Anterior cingulate cortex (tissue), 58 donors: Measurements from ENCODE around the gene RALGDS.
A peak's percentile ranks its signal among the peaks of the same experiment; 100 is the strongest.

Experiments used
- DNase-seq, 58 donors: peaks; one replicate each; lab custom pipeline; 2025; lab: John Stamatoyannopoulos, UW

RALGDS gene

DNA sequence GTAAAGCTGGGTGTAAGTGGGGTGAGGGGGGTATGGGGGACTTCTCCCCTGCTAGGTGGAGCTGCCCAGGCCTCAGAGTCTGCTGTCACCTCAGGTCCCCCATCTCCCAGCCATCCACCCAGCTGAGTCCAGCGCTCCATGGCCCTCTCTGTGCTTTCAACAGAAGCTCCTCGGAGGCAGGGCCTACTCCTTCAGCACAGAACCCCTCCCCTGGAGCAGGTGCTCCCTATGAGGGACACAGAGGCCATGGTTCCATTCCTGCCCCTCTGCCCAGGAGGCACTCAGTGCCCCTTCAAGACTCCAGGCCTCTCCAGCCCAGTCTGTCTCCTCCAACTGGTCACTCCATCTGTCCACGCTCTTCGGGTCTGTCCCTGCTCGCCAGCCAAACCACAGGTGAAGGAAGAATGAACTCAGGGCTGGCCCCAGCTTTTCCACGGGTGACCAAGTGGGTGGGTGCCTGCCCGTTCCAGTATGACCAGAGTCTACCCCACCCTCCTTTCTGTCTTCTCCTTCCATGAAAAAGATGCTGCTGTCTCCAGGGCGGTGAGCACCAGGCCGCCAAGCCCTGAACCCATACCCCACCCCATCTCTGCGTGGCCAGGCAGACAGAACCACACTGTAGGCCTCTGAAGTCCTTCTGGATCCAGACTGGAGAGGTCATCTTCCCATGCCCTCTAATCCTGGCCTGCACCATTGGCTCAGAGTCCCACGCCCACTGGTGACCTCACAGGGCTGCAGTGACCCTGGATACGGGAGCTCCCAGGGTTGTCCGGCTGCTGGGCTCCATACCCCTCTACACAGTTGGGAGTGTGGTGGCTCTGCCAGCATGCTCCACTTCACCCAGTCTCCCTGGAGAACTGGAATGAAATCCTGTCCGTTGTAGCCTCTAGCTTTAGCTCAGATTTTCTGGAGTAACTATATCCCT is 30.8 kb upstream of the RALGDS start:
- no peak for DNase-seq

DNA sequence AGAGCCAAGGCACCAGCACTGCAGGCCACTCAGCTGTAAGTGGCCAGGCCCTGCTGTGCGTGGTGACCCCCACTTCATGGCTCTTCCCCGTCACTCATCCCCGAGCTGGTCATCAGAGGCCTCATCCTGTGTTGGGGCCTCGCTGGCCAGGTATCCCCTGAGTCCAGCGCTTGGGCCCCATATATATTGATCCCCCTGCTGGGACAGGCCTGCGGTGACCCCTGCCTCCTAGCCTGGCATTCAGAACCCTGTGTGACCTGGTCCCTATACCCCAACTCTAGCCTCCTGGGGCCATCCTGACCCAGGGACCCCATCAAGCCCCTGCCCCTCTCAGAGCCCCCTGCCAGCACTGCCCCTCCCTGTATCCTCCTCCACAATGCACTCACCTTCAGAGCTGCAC is 30.0 kb upstream of the RALGDS start:
- no peak for DNase-seq

DNA sequence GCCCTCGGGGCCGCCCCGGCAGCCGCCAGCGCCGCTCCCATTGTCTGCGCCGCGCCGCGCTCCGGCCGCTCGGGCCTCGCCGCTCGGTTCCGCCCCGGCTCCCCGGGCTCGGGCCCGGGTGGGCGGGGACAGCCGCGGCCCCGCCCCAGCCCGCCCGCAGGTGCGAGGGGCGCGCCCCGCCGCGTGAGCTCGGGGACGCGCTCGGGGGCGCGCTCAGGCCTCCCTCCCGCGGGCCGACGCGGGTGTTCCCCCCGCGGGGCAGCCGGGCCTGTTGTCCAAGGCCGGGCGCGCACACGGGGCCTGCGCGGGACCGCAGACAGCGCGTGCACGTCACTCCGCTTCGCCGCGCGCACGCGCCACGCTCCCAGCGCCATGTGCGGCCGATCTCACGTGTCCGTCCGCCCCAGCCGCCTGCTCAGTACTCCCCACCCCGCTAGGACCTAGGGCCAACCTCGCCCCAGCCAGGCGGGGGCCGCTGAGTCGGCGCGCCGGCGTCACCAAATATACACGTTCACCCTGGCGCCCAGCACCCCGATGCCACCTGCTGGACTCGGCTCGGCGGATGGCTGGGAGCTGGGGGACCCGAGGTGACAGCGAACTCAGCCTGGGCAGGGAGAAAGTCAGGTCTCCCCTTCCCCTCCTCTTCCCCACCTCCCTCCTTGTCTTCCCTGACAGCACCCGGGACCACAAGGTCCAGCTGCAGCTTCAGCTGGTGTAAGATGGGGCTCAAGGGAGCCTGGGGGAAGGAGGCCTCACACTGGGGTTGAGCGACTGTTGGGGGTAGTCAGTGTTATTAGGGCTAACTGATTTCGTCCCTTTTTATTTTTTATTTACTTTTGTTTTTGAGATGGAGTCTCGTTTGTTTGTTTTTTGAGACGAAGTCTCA is 28.3 kb upstream of the RALGDS start:
- DNase-seq = peak in 55 of 58 donors; percentile 33 to 92 (median 82)

DNA sequence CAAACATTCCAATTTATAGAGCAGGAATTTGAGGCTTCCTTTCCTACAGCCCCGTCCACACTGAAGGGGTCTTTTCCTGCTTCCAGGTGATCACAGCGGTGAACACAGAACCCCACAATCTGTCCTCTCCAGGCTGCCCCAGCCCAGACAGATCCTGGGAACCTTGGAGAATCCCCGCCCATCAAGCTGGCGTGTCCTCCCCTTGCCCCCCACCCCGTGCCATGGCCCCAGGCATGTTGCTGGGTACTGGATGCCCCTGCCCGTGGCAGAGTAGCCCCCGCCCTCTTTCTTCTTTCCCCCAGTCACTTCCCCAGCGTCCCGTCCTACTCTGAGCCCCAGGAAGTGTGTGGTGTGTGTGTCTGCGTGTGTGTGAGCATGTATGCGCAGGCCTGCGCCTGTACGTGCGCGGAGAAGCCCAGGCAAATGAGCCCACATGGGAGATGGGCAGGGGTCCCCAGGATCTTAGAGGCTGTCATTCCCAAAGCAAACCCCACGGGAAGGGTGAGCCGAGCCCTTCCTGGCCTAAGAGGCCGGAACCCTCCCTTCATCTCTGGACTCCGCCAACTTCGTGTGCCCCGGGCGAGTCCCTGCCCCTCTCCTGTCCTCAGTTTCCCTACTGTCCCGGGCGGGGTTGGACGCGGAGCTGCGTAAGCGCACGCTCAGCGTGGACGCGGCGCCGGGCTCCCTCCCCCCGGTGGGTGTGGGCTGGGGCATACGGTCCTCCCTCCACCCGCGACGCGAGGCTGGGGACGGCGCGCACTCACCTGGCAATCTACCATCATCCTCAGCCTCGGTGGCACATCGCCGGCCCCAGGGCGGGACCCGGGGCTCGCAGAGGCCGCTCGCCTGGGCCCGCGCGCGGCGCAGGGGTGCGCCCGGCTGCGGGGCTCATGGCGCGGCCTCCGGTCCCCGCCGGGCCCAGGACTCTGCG is 27.4 kb upstream of the RALGDS start:
- DNase-seq = peak in 33 of 58 donors; percentile 19 to 66 (median 51)

DNA sequence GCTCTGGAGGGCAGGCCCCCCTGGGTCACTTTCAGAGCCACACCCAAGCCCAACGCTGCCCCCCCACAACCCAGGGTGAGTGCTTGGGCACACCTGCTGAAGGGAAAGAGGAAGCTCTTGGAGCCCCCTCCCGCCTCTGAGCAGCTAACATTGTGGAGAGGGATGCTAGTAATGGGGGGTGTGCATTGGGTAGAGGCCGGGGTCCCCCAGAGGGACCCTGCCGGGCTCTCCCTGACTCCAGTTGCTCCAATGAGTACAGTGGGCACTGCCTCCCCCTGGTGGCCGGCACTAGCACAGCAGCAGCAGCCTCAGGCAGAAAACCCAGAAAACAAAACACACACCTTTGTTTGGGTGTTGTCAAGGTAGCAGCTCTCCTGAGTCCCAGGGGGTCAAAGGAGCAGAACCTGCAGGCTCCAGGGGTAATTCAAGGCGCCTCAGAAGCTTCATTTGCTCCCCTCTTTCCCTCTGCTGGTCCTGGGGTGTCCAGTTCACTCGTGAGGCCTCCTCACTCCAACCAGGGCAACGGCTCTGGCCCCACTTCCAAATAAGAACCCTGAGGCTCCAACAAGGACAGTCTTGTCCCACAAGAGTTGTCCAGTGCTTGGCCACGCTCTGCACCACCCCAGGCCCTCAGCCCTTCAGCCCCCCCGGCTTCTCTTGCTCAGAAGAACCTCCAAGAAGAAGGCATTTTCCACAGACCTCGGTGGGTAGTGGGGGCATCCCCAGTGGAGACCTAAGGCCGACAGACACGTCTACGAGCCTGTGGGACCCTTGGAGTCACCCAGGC is 26.6 kb upstream of the RALGDS start:
- DNase-seq = peak in 53 of 58 donors; percentile 27 to 87 (median 61)

DNA sequence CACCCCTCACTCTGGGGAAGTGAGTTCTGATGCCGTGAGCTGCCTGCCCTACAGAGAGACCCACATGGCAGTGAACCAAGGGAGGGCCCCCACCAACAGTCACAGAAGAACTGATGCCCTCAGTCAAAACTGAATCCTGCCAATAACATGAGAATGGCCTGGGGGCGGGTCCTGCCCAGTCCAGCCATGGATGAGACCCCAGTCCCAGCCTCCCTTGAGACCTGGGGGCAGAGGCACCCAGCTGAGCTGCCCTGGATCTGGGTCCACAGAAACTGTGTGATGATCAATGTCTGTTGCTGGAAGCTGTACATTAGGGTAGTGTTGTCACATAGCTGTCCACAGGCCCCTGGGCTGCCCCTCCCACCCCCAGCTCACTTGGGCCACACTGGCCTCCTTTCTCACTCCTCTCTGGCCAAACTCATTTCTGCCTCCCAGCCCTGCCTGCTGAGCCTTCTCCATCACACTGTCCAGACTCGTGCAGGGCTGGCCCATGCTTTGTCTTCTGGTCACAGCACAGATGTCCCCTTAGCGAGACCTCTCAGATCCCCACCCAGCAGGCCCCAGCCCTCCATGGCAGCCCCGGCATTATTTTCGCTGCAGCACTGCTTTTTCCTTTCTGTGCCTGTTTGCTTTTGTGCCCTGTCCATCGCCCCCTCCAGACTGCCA is 25.8 kb upstream of the RALGDS start:
- DNase-seq = no peak

DNA sequence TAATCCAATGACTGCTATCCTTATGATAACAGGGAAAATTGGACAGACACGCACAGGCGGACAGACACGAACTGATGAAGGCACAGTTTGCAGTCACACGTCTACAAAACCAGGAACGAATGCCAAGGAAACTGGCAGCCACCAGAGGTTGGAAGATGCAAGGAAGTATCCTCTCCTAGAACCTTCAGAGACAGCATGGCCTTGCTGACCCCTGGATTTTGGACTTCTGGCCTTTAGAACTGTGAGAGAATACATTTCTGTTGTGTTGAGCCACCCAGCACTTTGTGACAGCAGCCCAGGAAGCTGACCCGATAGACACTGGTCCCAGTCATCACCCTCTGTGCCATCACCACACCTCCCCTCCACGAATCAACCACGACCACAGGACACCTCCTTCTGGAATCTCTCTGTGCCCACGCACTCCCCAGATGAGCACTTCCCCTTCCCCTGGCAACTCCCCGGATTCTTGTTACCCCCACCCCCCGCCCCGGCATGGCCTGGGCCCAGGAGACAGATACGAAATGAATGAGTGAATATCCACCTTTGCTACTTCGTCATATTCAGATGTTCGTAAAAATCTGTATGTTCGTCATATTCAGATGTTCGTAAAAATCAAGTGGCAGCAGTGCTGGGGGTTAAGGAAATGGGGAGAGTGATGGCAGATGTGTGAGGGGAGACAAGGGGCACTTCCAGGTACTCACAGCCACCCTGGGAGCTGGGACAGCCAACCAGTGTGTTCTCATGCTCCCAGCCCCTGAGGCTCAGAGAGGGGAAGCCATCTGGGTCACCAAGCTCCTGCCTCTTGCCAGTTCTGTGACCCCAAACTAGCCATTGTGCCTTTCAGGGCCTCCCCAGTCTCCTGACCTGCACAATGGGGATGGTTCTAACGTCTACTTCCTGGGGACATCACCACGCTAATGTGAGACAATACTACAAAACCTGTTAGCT is 24.1 kb upstream of the RALGDS start:
- DNase-seq = peak in 2 of 58 donors; percentile 52 to 59

DNA sequence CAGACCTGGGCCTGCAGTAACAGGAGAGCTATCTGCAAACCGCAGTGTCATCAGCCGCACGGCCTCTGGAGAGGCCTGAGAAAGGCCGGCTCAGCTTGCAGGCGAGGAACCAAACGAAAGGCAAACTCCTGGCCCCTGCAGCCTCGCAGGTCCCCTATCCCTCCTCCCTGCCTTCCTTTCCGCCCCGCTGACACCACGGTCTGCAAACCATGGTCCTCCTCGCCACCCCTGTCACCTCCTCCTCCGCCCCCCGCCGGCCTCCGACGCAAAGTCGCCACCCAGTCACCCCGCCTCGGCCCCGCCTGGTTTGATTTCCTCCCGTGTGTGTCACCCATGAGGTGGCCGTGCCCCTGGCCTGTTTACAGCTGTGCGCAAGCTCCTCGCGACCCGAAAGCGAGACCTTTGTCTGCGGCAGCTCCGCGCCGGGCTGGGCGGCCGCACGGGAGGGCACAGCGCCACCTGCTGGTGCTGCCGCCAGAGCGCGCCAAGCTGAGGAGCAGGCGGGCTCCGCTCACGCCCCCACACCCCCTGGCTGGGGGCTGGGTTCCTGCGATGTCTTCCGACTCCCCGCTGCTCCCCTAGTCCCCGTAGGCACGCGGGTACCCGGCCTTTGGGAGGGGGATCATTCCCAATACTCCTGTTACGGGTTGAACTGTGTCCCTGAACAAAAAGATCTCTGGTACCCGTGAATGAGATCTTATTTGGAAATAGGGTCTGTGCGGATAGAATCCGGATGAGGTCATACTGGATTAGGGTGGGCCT is 23.3 kb upstream of the RALGDS start:
- peak in 55 of 58 donors; percentile 28 to 83 (median 68) for DNase-seq

DNA sequence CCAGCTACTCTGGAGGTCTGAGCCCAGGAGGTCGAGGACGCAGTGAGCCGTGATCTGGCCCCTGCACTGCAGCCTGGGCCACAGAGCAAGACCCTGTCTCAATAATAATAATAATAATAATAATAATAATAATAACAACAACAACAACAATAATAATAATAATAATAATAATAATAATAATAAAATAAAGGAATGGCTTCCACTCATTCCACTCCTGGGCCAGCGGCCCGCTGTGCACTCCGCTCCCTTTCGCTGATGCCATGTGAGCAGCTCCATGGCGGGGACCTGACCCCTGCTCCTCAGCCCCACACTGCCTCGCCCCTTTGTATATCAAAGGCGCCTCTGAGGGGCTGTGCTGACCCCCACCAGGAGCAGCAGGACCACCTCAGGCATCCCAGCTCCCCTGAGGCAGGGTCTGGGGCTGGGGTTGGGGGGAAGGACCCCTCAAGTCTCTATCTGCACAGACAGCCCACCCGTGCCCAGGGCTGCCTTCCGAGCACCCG is 22.6 kb upstream of the RALGDS start:
- DNase-seq = no peak

DNA sequence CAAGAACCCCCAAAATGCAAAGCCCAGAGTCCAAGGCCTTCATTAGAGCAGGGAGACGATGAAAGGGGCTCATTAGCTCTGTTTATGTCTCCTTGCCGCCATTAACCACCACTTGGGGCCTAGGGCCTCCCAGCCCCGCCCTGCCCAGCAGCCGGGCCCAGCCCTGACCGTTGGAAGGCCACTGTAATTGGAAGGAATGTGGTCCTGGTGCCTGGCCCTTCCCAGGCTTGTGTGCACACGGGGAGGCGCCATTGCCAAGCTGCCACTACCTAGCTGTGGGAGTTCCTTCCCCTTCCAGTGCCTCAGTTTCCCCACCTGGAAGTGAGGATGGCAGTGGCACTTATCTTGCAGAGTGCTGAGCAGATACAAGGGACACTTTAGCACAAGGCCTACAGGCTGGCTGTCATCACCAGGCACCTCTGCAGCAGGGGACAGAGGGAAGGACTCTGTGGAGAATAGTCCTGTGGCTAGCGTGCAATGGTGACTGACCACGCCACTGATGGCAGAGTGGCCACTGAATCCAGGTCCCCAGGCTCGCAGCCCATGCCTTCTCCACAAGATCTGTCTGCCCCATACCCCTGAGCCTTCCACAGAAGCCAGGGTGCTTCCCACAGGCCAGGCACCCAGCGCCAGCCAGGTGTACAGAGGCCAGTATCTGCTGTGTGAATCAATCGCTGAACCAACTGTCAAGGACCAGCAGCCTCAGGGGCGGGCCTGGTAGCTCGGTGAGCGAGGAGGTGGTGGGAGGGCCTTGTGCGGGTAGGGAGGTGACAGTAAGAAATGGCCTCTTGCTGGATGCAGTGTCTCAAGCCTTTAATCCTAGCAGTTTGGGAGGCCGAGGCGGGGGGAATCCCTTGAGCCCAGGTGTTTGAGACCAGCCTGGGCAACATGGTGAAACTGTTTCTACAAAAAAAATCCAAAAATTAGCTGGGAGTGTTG is 21.9 kb upstream of the RALGDS start:
- no peak for DNase-seq

DNA sequence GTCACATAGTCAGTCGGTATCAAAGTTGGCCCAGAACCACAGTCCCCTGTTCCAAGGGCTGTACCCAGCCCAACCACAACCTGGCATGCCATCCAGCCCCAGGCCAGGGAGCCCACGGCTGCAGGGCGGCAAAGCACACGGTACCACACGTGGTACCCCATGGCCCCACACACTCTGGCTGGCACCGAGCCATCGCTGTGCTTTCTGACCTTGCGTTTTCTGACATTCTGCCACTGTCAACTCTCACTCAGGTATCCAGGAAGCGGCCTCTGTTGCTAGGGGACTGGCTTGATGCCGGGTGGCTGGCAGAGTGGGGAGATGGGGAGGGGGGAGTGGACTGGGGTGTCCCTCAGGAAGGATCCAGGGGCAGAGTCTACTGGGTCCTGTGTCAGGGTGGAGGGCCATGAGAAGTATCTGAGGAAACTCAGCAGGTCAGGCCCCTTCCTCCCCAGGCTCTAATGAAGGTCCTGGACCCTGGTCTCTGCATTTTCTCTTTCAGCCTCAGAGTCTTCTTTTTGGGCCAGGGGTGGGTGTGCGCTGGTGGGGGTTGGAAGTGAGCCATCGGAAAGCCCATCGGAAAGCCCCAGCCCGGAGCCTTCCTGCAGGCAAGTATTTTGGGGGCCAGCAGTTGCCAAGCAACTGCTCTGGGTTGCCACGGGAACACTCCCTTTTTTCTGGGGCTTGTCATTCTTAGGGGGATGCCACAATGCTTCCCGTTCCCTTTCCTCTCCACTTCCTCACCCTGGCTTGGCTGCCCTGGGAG is 21.0 kb upstream of the RALGDS start:
- peak in 14 of 58 donors; percentile 21 to 63 (median 34) for DNase-seq

DNA sequence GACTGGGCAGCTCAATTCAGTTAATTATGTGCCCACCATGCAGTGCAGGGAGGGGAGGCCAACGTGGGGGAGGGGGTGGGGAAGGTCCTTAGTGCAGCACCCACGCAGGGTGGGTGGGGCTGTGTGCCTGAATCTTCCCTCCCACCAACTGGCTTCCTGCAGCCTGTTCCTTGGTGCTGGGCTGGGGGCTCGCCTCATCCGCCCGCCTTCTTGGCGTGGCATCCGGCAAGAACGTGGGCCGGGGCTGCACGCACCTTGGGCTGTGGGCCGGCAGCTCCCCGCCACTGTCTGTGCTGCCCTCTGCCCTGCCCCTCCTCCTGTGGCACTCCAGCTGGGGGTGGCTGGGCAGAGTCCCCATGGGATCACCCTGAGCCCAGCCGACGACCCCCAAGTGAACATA is 19.6 kb upstream of the RALGDS start:
- DNase-seq = no peak

DNA sequence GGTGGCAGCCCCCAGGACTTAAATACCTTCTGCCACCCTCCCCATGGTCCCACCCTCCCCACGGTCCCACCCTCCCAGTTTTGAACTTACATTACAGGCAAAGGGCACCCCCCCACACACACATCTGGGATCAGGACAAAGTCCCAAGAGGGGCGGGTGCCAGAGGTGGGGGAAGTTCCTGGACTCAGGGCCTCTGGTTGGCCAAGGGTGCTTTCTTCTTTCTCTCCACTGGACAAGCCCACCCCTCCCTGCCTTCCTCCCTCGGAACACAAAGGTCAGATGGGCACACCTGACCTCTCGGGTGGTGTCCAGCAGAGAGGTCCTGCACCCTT is 19.1 kb upstream of the RALGDS start:
- DNase-seq = peak in 1 of 58 donors; percentile 54

DNA sequence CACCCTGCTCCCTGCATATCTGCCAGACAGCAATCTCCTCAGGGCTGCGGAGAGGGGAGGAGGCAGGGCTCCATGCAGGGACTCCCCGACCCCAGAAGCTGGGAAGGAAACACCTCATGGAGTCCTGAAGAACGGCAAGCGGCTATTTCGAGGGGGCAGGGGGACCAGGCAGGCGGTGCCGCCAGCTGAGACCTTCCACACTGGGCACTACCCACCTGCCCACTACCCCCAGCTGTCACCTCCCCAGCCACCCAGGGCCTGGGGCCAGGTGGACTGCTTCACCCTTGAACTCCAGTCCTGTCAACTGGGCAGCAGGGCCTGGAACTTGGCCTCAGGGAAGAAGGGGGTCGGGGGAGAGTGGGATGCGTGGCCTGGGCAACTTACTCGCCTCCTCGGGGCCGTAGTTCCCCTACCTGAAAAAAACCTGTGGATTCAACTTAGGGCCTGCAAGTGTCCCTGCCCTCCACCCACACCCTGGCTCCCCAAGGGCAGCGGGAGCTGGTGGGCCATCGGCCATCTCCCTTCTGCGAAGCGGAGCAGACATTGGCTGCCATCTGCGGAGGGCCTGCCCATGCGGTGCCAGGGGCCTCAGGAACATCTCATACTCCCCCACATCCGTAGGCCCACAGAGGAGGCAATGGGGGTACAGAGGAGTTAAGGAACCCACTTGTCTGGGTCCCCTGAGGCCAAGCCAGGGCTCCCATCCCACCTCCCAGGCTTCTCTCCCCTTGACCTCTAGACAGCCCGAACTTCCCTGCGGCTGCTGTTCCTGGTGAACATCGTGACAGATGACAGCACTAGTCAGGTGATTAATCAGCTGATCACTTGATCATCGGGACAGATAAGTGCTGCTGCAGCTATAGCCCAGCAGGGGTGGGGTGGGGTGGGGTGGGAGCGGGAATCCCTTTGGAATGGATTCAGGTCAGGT is 18.5 kb upstream of the RALGDS start:
- peak in 7 of 58 donors; percentile 19 to 57 (median 47) for DNase-seq
